HG02642 (cell line): Measurements from ENCODE around the gene GADD45A.

Source experiments
- ATAC-seq: cut with Tn5 transposase; IDR thresholded peaks from one replicate; pipeline ENCODE4 v1.9.1; 2021; ENCODE audit warnings: mild to moderate bottlenecking; ENCODE audit not compliant: unreplicated experiment, poor library complexity

The GADD45A gene

DNA sequence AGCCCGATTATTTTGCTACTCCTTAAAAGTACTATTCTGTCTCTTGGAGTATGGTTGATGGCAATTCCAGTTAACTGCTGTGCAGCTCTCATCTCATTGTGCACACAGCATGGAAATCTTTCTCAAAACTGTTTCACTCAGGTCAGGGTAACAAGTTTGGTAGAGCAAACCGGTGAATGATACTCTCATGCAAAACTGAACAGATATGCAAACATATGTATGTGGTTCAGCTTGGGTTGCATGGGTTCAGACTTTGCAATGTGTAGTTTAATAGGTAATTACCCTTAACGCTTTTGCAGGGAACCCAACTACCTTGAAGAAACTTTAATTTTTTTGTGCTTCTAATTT lies 2.2 kb downstream of the GADD45A start:
- ATAC-seq: no peak

DNA sequence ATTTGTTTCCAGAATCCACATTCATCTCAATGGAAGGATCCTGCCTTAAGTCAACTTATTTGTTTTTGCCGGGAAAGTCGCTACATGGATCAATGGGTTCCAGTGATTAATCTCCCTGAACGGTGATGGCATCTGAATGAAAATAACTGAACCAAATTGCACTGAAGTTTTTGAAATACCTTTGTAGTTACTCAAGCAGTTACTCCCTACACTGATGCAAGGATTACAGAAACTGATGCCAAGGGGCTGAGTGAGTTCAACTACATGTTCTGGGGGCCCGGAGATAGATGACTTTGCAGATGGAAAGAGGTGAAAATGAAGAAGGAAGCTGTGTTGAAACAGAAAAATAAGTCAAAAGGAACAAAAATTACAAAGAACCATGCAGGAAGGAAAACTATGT lies 2.6 kb downstream of the GADD45A start:
- no peak for ATAC-seq

DNA sequence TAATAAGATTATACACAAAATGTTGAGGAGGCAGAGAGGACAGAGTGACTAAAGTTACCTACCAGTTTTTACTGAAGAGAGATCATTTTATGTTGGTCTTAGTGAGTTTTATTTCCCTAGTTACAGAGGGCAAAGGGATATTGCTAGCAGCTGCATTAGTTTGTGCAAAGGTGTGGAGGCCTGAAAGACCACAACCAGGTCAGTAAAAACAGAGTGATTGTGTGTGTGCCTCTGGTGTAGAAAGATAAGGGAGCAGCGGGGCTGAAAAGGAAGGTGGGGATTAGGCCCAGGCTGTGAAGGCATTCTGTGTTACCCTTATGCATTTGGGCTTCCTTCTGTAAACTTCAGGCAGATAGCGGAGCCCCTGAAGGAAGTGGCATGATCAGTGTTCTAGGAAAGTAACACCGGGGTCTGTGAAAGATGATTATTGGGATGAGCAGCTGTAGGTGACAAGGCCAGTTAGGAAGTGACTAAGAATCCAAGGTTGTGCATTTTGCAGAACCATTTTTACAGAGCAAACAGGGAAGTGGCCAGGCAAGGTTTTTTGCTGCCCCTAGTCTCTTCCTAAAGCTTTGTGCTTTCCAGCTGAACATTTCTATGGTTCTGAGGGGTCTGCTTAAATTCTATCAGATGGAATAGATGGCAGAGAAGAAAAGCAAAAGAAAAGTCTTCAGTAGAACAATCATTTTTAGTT lies 3.7 kb downstream of the GADD45A start:
- ATAC-seq: no peak

DNA sequence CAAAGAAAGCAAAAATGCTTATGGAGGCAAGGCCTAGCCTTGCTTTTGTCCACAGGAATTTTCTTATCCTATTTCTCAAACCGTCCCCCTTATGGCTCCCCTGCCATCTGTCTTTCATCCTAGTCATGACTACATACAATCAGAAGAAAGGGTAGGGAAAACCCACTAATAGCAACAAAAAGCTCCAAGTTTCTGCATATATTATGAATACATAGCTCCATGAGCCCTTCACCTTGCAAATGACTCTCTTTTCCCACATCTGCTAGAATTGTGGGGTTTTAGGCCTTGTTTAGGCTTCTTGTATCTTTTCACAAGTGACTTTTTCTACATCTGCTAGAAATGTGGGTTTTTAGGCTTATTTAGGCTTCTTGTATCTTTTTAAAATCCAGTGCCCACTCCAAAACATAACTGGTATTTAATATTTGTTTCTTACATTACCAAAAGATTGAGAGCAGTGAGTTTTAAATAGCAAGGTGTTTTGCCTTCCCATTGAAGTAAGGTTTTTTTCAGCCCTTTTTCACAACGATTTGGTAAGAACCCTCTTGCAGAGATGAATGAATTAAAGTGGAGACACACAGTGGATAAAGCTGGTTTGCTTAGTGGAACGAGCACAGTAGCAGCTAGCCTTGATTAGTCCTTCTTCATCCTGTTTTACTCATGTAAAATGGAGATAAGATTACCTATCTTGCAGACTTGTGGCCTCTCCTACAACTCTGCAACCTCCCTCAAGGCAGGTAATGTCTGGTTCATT lies 4.4 kb downstream of the GADD45A start:
- ATAC-seq: no peak

DNA sequence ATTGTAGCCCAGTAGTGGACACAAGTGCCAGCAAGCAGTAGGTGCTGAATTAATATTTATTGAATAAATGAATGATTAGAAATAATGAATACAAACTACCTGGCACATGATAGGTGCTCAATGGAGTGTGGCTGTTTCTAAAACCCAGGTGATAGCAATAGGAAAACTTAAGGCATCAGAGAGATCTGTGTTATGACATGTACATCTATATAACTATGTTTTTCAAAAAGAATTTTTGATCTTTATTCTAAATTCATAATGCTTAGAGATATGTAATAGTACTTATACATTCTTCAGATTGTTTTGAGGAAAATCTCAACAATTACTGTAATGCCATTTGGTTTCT lies 5.0 kb downstream of the GADD45A start:
- no peak for ATAC-seq

DNA sequence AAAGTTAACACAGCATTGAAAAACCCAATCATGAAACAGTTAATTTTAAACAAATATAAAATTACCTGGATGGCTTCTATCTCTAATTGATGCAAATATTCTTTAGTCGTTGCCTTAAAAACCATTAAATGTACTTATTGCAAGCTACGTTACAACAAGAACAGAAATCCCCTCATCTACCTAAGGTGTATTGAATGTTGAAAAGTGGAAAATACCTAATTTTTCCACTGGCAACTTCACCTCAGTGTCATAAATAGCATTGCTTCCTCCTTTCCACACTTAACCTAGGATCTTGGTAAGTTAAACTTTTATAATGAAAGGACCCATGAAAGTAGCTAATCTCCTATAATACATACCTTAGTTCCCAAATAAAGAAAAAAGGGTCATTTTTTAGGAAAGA lies 5.4 kb downstream of the GADD45A start:
- no peak for ATAC-seq

DNA sequence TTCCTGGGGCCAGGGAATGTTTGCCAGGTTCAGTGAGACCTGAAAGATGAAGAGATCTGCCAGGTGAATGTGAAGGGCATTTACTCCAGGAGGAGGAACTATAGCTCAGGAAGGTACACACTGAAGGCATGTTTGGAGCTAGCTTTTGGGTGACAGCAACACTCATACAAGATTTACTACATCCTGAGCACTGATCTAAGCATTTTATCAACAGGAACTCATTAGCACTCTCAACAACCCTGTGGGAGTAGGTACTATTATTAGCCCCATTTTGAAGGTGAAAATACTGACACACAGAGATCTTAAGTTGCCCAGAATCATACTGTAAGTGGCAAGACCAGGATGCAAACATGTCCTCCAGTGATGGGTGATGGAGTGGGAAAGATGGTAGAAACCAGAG lies 6.7 kb downstream of the GADD45A start:
- ATAC-seq: no peak

DNA sequence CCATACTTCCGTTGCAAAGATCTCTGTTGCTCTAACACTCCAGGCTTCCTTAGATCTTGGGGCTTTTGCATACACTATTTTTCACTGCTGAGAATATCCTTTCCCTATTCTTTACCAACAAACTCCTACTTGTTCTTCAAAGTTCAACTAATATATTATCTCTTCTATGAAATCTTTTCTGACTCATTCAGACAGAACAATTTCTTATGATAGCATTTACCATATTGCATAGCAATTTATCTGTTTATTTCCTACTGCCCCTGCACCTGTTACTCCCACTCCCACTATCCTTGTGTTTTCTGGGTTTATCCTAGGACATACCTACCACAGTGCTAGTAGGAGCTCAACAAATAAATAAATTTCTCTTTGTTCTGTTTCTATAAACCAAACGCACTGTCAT lies 11.0 kb downstream of the GADD45A start:
- ATAC-seq: no peak

DNA sequence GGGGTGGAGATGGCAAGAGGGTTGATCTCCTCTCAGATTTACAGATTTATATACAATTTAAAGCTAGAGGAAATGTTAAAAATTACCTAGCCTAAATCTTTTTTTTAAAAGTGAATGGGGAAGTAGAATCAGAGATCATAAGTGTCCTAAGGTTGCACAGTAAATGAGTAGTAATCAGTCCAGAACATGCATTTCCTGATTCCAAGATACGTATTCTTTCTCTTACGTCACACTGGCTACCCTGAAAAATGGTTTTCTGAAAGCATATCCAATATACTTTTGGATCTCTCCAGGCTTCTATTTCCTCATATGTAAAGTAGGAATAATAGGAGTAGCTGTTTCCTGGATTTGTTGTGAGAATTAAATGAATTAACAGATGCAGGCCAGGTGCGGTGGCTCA lies 11.7 kb downstream of the GADD45A start:
- ATAC-seq: no peak

DNA sequence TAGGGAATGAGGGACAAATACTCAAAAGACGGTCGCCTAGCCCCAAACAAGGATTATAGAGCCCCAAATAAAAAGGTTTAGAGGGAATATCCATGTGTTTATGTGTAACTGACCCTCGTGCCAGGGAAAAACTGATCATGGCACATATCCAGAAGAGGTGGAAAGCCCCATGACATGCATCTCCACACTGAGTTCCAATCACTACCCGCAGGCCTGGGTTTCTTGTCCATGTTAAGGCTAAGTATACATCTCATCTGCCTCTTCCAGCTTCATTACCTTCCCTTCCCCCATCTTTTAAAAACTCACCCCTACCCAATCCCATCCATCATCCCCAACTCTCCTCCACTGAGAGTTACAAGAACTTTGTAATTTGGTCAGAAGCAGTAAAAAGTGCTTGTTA lies 15.2 kb downstream of the GADD45A start:
- ATAC-seq: no peak

DNA sequence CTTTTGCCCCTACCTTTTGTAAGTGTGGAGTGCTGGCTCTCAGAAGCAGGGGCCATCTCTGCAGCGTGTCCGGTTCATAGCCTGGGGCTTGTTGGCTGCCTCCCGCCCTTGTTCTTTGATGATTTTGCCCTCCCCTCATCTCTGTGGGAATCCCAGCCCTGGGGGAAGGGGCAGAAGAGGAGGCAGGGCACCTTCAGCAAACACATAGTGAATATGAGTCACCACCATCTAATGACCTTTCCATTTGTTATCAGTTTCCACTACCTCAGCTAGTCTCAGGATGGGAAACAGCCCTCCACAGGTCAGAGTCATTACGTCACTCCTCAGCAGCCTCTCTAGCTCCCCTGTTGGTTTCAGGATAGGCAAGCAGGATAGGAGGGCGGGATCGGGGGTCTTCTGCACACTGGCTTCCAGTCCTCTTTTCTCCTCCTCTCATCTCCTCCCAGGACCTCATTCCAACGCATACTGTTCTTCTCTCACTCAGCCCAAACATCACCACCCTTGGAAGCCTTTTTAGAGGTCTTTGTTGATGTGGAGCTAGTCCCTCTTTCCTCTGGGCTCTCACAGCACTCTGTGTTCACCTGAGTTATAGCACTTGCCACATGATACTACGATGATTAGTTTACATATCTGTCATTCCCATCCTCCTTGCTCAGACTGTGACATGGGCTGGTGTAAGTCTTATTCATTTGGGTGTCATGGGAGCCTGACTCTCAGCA lies 15.8 kb downstream of the GADD45A start:
- ATAC-seq: no peak

DNA sequence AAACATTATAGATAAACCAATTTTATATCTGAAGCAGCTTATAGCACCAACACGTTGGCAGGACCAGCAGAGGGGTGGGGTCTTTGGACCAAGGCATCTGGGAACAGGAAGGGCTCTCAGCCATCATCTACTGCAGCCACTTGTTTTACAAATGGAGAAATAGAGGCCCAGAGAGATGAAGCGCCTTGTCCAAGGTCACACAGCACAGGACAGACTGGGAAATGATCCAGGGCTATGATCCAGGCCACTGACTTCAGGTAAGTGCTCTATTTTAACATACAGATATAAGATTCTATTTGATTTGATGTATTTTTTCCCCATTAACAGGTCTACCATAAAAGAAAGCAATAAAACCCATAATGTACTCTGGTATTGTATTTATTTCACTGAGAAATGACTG lies 16.9 kb downstream of the GADD45A start:
- no peak for ATAC-seq

DNA sequence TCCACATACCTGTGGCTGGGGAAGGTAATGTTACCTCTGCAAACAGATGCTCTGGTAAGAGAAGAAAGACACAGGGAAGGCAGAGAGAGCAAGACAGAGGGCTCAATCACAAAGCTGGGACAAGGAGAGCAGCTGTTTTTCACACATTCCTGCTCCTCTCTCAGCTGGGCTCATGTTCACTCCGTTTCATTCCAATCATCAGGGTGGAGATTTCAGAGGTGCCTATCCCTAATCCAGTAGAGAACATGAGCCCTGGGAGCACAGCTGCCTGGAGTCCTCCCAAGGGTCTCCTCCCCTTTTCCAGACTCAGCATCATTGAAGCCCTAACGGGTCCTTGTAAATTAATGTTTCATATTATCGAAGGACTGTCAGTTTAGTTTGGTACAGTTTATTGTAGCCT lies 19.4 kb downstream of the GADD45A start:
- no peak for ATAC-seq

DNA sequence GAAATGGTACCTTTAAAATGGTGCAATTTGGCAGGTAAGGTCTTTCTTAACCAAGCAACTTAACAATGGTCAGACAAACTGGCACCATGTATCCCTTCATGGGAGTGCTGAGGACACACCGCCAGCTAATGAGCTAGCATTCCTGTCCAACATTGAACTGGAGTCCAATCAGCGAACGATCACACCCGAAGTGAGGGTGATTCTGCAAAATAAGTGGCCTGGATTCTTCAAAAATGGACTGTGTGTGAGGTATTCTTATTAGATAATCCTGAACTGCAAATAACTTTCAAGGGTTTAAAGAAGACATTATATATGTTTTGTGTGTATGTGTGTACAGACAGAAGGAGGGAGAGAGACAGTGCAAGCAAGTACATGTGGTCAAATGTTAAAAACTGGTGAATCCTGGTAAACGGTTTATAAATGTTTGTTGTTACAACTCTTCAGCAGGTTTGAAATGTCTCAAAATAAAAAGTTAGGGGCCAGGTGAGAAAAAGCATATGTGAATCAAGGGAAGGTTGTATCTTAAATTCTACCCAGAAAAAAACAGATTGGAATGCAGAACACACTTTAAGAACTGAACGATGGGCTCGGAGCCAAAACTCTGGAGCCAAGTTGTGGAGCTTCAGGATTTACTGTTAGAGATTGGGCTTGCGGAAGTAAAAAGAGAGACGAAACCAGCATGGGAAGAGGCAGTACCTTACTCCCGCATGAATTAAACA lies 20.9 kb downstream of the GADD45A start:
- no peak for ATAC-seq

DNA sequence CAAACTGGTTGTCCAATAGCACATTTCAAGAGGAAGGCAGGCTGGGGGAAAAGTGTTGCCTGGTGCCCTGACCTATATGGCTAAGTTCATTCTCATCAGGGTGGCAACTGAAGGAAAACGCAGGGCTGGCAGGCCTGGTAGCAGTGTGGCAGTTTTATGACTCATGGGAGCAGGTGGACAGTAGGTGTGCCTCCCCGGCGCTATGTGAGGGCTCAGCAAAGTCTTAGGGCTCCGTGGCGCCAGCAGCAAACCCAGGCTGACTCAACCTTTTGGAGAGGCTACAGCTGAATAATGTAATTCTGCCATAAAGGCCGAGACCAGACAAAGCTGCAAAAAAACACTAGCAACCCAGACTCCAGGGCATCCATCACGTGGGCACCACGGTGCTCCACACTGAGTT lies 23.6 kb downstream of the GADD45A start:
- ATAC-seq: no peak

DNA sequence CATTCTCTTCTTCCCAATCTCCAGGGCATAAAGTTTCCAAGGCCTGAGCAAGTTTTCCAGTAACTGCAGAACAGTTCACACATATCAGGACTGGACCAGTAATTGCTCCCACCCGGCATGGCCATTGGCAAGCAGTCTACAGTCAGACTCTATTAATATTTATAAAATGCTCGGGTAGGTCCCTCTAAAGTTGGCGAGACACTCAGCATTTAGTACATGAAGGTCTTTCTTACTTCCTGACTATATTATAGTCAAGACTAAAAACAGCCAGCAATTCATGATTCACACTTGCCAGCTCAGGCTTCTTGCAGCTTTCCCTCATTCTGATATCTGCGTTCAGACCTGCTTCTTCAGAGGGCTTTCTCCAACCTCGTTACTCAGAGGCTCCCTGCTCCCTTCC lies 25.4 kb downstream of the GADD45A start:
- no peak for ATAC-seq

DNA sequence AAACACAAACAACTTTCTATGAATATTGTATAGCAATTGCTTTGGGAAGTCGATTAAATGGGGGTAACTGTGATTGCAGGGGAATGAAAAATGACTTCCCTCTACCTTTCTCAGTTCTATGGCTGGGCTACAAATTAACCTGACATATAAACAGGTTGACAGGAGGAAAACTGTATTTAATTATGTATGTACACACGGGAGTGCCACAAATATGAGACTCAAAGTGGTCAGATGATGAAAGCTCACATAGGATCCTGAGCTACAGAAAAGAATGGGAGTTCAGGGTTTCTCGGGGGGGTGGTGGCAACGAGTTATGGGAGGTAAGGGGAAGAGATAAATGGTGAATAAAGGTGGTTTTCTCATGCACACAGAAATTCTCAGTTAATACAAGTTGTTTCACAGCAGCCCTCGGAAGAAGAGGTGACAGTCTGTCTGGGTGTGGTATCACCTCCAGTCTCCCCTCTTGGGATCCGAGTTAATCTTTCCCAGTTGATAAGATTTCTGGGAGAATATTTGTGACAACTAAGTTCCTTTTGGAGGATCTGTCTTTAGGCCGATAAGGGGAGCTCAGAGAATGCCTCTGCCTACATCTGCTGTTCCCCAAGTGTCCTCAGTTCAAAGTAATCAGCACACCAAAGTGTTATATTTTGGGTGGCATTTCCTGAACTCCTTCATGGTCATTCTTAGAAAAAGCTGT lies 26.3 kb downstream of the GADD45A start:
- ATAC-seq: no peak

DNA sequence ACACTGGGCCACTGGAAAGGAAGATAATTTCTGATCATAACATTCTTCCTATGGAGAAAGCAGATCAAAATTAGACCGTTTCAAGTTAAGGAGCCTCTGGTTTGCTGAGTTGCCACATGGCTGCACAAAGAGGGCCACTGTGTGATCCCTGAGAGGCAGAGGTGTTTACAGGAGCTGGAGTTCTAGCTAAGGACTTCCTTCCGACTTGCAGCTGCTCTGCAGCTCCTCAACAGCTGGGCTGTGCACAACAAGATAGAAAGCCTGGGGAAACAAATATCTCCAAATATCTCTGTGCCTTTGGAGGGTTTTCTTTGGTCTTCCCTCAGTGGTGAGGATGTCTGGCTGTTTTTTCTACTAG lies 26.8 kb downstream of the GADD45A start:
- ATAC-seq: no peak

DNA sequence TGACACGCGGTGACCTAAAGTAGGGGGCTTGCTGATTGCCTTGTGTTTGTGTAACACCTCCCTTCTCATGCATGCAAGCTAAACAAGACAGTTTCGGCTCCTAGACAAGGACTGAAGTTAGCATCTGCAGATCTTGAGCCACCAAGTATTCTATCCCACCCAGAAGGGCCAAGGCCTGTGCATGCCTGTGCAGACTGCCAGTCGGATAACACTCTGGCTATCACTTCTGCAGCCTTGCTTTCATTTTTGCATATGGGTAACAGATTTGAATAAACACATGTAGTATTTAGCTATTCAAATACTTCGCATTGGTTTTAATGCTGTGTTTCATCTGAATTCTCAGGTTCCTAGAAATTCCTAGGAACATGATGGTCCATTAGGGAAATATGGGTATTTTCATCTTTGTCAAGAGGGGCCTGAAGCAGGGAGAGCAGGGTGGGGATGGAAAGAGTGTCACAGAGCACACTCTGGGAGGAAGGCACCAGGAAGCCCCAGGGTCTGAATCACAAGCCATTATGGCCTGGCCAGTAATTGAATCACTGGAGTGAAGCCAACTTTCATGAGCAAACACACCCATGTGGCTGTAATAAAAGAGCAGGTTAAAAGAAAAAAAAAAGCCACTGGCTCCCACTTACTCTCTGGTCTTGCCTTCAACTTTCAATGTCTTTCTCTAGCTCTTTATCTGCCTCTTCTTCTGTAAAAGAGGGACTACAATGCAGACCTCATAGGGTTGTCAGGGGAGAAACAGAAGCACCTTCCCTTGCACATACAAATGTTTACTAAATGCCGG lies 28.3 kb downstream of the GADD45A start:
- no peak for ATAC-seq

DNA sequence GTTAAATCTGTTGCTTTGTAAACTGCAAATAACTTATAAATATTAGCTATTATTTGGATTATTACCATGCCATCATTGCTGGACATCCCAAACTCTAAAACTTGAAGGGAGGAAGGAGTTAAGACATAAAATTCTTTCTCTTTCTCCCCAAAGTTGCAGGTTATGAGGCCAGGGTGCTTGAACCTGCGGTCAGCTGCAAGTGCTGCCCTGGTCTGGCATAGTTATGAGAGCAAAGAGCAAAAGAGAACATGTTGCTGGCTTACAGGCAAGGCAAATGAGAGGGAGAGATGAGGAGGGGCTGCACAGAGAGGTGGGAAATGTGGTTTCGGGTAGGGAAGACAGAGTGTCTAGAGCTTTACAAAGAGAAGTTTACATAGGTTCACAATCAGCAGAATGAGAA lies 30.8 kb downstream of the GADD45A start:
- ATAC-seq: no peak
